Fibroblast of lung (primary cell): ENCODE data around the gene ZNF341.

Experiments
- EZH2 ChIP-seq: IDR thresholded peaks from 2 replicates; pipeline ENCODE4 v1.5.1; 2012; ENCODE audit warnings: low read length, control low read depth, mild to moderate bottlenecking; ENCODE audit errors: missing control alignments
- TF ChIP-seq, protein P1 (sequence below), 2 donors: IDR thresholded peaks in 1 of 2; conservative IDR thresholded peaks in 1 of 2; 1 replicate in 1 of 2; 2 replicates in 1 of 2; pipeline ENCODE4 v1.5.1; 2011 to 2012; ENCODE audit warnings: low read length in 2 of 2, control low read depth in 1 of 2, inconsistent platforms in 1 of 2, low read depth in 1 of 2, mild to moderate bottlenecking in 1 of 2

DNA sequence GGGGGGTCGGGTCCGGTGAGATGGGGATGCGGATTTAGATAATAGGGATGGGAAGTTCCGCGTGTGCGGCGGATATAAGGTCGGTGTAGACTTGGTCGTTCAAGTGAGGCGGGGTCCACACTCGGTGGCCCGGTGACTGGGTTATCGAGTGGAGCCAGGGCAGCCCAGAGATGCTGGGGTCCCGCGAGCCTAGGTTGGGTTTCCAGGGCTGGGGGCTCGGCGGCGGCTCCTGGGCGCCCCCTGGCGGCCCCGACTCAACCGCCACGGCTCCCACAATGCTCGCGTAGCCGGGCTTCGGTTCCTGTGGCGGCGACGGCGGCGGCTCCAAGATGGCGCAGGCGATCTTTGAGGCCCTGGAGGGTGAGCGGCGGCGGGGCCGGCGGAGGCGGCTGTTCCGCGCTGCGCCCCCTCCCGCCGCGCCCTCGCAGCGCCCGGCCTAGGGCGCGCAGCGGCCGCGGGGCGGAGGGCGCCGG is at the start of gene ZNF341:
- TF ChIP-seq EZH2, result no peak
- TF ChIP-seq, protein P1, sequence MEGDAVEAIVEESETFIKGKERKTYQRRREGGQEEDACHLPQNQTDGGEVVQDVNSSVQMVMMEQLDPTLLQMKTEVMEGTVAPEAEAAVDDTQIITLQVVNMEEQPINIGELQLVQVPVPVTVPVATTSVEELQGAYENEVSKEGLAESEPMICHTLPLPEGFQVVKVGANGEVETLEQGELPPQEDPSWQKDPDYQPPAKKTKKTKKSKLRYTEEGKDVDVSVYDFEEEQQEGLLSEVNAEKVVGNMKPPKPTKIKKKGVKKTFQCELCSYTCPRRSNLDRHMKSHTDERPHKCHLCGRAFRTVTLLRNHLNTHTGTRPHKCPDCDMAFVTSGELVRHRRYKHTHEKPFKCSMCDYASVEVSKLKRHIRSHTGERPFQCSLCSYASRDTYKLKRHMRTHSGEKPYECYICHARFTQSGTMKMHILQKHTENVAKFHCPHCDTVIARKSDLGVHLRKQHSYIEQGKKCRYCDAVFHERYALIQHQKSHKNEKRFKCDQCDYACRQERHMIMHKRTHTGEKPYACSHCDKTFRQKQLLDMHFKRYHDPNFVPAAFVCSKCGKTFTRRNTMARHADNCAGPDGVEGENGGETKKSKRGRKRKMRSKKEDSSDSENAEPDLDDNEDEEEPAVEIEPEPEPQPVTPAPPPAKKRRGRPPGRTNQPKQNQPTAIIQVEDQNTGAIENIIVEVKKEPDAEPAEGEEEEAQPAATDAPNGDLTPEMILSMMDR (conservative IDR thresholded peaks at IDR 0.05 in 1 of 2, IDR thresholded peaks at IDR 0.05 in 1 of 2; ENCODE audit: low read depth in 1 of 2, low read length in 2 of 2), result peak; percentile 59 to 66
